ENCODE data around the gene SRL.

DNA sequence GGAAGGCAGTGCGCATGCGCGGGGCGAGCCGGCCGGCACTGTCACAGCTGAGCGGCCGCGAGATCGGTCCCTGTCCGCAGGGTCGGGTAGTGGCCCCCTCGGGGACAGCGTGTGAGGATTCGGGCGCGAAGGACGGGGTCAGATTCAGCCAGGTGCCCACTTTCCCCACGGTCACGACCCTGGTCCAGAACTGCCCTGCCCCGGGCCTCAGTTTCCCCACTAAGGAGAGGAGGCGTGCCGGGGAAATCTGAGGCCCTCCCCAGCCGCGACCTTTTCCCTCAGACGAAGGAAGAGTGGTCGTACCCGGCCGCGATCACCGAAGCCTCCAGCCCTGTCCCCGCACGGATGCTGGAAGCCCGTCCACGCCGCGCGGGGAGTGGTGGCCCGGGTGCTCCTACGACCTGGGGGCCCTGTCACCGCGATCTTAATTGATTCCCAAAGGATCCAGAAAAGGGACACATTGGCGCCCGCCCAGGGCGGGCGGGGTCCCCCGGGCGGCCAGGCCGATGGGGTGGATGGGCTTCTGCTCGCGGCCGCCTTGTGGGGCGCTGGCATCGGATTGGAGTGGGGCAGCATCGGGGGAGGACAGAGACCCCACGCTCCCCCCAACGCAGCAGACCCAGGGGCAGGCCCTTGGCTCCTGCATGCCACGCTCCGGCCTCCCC lies 57.7 kb downstream of the SRL start:
- TF ChIP-seq, protein P1, sequence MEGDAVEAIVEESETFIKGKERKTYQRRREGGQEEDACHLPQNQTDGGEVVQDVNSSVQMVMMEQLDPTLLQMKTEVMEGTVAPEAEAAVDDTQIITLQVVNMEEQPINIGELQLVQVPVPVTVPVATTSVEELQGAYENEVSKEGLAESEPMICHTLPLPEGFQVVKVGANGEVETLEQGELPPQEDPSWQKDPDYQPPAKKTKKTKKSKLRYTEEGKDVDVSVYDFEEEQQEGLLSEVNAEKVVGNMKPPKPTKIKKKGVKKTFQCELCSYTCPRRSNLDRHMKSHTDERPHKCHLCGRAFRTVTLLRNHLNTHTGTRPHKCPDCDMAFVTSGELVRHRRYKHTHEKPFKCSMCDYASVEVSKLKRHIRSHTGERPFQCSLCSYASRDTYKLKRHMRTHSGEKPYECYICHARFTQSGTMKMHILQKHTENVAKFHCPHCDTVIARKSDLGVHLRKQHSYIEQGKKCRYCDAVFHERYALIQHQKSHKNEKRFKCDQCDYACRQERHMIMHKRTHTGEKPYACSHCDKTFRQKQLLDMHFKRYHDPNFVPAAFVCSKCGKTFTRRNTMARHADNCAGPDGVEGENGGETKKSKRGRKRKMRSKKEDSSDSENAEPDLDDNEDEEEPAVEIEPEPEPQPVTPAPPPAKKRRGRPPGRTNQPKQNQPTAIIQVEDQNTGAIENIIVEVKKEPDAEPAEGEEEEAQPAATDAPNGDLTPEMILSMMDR (IDR thresholded peaks at IDR 0.05): no peak
- peak; percentile 70; the same call in 1 of the 2 replicates for TF ChIP-seq POLR2AphosphoS5 (IDR thresholded peaks at IDR 0.05; ENCODE audit: low read depth, low read length)
